Right lobe of liver (tissue), 6 donors: Measurements from ENCODE around the gene KMT5C. TPM values are rescaled to one million over a fixed set of nuclear protein-coding genes. Genes with fewer than 3 reads are reported as not detected.

Experiments used
- ATAC-seq, 4 donors: fragments of 200-7000 bp; cut with Tn5 transposase; one replicate each; pipeline ENCODE4 v1.9.1; 2020; ENCODE audit warnings: mild to moderate bottlenecking in 4 of 4, moderate library complexity in 4 of 4
- DNase-seq, 3 donors: peaks; one replicate each; pipeline ENCODE4 v3.0.0-alpha.2; 2020
- H3K27ac ChIP-seq, 3 donors: fragments of 200-600 bp; one replicate each; pipeline ENCODE4 v1.8.0; 2022
- H3K27me3 ChIP-seq, 2 donors: fragments of 200-600 bp; one replicate each; pipeline ENCODE4 v1.8.0; 2022
- H3K36me3 ChIP-seq, 4 donors: fragments of 200-600 bp; sonication (generic) in 1 of 4; one replicate each; pipeline versions ENCODE4 v1.5.1 to v1.8.0; 2017 to 2022; ENCODE audit warnings: control low read depth in 1 of 4
- H3K4me1 ChIP-seq, 4 donors: fragments of 200-600 bp; sonication (generic) in 1 of 4; one replicate each; pipeline versions ENCODE4 v1.5.1 to v1.8.0; 2017 to 2022; ENCODE audit warnings: control low read depth in 1 of 4
- H3K4me3 ChIP-seq, 3 donors: fragments of 200-600 bp; one replicate each; pipeline ENCODE4 v1.8.0; 2022
- H3K9me3 ChIP-seq, 4 donors: fragments of 200-600 bp; sonication (generic) in 1 of 4; one replicate each; pipeline versions ENCODE4 v1.5.1 to v1.8.0; 2017 to 2022; ENCODE audit warnings: control low read depth in 1 of 4
- POLR2A ChIP-seq: fragments of 450-650 bp; IDR thresholded peaks from one replicate; pipeline ENCODE4 v1.6.1; 2017; ENCODE audit warnings: antibody characterized with exemption, mild to moderate bottlenecking
- WGBS: methylation state at CpG from one replicate; pipeline ENCODE4 v1.1.6; 2018; ENCODE audit warnings: low coverage, low lambda C conversion rate; ENCODE audit not compliant: insufficient coverage; ENCODE audit errors: missing lambda C conversion rate; 5-methylcytosine and 5-hydroxymethylcytosine counted together
- intact Hi-C, 2 donors: fragments of 100-400 bp; cut with DNase I; formaldehyde crosslinking; loops; one replicate each; pipeline versions ENCODE4 v1.11.2 to v1.14.1; 2022
- total RNA-seq, 6 experiments: library from RNA; depleted of rRNA in 2 of 6; stranded (reverse); fragments of >200 nt in 2 of 6; fragmentation: NEBNext Ultra II Directional in 3 of 6; extraction: Animal tissue kit (Norgen Biotek cat#: 25700) in 3 of 6; gene quantifications; one replicate each; pipeline versions ENCODE4 v1.1.0 to v1.2.4, GENCODE V29; 2016 to 2023
- TF ChIP-seq, protein P1 (sequence below), 4 donors: fragments of 200-600 bp in 3 of 4; fragments of 450-650 bp in 1 of 4; IDR thresholded peaks; one replicate each; pipeline versions ENCODE4 v1.5.1 to v1.8.0; 2016 to 2022; ENCODE audit warnings: antibody characterized with exemption in 4 of 4, mild to moderate bottlenecking in 2 of 4
- donor health status: DM: no; HTN: yes; CAD: no.
- donor health status: DM: no; HTN: no; CAD: no.
- donor health status: DM: no; HTN: no; CAD: no.
- donor health status: DM: no; HTN: yes; CAD: no.
- donor health status: DM: no; HTN: yes; CAD: no.

KMT5C gene
- total RNA-seq, 6 experiments from 2014 or later: 2.3 to 5.3 (median 3.7) TPM

DNA sequence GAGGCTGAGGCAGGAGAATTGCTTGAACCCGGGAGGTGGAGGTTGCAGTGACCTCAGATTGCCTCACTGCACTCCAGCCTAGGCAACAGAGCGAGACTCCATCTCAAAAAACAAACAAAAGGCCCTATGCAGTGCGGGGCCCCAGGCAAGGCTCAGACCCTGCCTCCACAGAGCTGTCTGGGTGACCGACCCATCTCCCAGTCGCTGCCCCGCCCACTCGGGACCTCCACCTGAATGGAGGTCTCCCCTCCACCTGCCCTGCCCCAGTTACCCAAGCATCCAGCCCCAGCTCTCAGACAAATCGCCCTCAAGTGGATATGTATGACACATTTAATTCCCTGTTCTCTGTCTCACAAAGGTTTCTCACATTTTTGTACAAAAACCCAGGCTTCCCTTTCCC, 25.6 kb downstream of the KMT5C start:
- no peaks in the 10 kb centered on the region for H3K36me3 ChIP-seq
- no peak for ATAC-seq
- H3K9me3 ChIP-seq: no peaks in the 10 kb centered on the region
- intact Hi-C loops: no loop called here
- H3K4me3 ChIP-seq: no peak overlapping the region
- WGBS: 76% methylated on average over 2 of the region's 8 CpGs
- TF ChIP-seq POLR2A: no peak
- TF ChIP-seq, protein P1, sequence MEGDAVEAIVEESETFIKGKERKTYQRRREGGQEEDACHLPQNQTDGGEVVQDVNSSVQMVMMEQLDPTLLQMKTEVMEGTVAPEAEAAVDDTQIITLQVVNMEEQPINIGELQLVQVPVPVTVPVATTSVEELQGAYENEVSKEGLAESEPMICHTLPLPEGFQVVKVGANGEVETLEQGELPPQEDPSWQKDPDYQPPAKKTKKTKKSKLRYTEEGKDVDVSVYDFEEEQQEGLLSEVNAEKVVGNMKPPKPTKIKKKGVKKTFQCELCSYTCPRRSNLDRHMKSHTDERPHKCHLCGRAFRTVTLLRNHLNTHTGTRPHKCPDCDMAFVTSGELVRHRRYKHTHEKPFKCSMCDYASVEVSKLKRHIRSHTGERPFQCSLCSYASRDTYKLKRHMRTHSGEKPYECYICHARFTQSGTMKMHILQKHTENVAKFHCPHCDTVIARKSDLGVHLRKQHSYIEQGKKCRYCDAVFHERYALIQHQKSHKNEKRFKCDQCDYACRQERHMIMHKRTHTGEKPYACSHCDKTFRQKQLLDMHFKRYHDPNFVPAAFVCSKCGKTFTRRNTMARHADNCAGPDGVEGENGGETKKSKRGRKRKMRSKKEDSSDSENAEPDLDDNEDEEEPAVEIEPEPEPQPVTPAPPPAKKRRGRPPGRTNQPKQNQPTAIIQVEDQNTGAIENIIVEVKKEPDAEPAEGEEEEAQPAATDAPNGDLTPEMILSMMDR (IDR thresholded peaks at IDR 0.05): no peak
- no peak for DNase-seq
- no peak overlapping the region for H3K27ac ChIP-seq
- H3K27me3 ChIP-seq: peaks cover 0 to 5% of the 10 kb centered on the region in 2 donors
- H3K4me1 ChIP-seq: no peaks in the 10 kb centered on the region

DNA sequence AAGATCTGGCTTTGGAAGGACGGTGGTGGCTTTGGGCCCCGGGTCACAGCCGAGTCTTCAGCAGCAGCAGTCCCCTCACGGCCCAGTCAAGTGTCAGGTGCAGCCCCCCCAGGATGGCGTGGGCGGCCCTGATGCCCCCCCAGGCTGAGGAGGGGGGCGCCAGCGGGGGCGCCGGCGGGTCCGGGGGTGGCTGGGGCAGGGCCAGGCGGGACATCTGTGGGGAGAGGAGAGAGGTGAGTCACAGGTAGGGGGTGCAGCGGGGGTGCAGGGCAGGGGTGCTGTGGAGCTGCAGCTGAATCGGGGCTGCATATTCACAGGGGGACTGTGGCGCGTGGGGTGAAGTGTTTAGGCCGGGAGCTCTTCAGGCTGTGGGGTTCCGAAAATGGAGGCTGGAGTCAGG, 26.3 kb downstream of the KMT5C start:
- no peak for DNase-seq
- no peaks in the 10 kb centered on the region for H3K4me1 ChIP-seq

DNA sequence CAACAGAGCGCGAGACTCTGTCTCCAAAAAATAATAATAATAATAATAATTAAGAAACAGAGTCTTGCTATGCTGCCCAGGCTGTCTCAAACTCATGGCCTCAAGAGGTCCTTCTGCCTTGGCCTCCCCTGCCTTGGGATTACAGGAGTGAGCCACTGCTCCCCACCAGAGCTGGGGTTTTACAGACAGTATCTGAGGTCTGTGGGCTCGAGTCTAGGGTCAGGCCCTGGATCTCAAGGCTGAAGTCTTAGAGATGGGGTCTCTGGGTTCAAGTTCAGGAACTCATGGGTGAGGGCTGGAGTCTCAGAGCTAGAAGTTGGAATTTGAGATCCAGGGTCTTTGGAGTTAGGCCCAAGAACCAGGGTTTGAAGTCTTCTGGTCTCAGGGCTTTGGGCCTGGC, 27.1 kb downstream of the KMT5C start:
- Histone ChIP-seq H3K36me3 (no peaks in the 10 kb centered on the region), H3K4me1 (no peaks in the 10 kb centered on the region), H3K27ac (no peak overlapping the region), H3K9me3 (no peaks in the 10 kb centered on the region), H3K4me3 (no peak overlapping the region), H3K27me3 (peaks cover 0 to 13% of the 10 kb centered on the region in 2 donors)
- no peak for TF ChIP-seq POLR2A
- TF ChIP-seq, protein P1 (IDR thresholded peaks at IDR 0.05): no peak
- DNase-seq (no peak), ATAC-seq (no peak)
- intact Hi-C loops: no loop called here
- WGBS: 92% methylated on average over 2 of the region's 3 CpGs

More for the DNA sequence above, 26.3 kb downstream of the KMT5C start:
- no peak for ATAC-seq
- H3K4me3 ChIP-seq: no peak overlapping the region
- TF ChIP-seq POLR2A: no peak
- TF ChIP-seq, protein P1 (IDR thresholded peaks at IDR 0.05): no peak
- WGBS: 89% methylated on average over 3 of the region's 19 CpGs
- H3K27ac ChIP-seq: no peak overlapping the region
- no peaks in the 10 kb centered on the region for H3K36me3 ChIP-seq
- no peaks in the 10 kb centered on the region for H3K9me3 ChIP-seq
- intact Hi-C loops: no loop called here
- H3K27me3 ChIP-seq: peaks cover 0 to 5% of the 10 kb centered on the region in 2 donors

DNA sequence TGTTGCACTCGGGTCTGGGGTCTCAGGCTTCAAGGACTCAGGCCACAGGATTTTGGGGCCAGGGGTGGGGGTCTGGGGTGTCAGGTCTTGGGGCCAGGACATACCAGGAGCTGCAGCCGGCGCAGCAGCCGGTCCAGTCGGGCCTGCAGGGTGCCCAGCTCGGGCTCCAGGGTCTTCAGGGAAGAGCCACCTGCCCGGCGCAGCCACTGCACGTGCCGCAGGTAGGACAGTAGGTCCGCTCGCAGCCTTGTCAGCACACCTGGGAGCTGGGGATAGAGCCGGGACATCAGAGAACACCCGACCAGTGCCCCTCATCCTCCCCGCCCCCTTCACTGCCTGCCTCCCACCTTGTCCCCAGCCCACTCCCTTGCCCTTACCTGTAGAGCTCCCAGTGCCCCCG, 28.4 kb downstream of the KMT5C start:
- H3K27ac ChIP-seq: no peak overlapping the region
- H3K9me3 ChIP-seq: no peaks in the 10 kb centered on the region
- H3K27me3 ChIP-seq: peaks cover 0 to 15% of the 10 kb centered on the region in 2 donors
- ATAC-seq: no peak
- DNase-seq: no peak
- no peaks in the 10 kb centered on the region for H3K36me3 ChIP-seq
- H3K4me1 ChIP-seq: no peaks in the 10 kb centered on the region
- TF ChIP-seq, protein P1 (IDR thresholded peaks at IDR 0.05): no peak
- TF ChIP-seq POLR2A: no peak
- H3K4me3 ChIP-seq: no peak overlapping the region
- no CpG with 5 or more reads among the region's 16 CpGs for WGBS
- intact Hi-C loops: no loop called here
